OCI-LY3 (cell line): Measurements from ENCODE around the gene PKD1L1.

Experiments
- H2AFZ ChIP-seq: fragments of 200-600, 300-600 bp; shearing (Covaris generic); 2 replicates; pipeline ENCODE4 v1.6.0; 2014; ENCODE audit warnings: antibody characterized with exemption, low read depth, low read length
- H3K27ac ChIP-seq: fragments of 200-600, 300-600 bp; sonication (generic); 2 replicates; pipeline ENCODE4 v1.5.1; 2014; ENCODE audit warnings: mild to moderate bottlenecking, low read length, moderate library complexity, mixed read lengths
- H3K27me3 ChIP-seq: fragments of 200-600, 300-600 bp; sonication (generic); 2 replicates; pipeline ENCODE4 v1.6.1; 2014; ENCODE audit warnings: low read depth, low read length, mixed read lengths
- H3K36me3 ChIP-seq: fragments of 200-600, 300-600 bp; sonication (generic); replicated peaks from 2 replicates; pipeline ENCODE3; 2014; ENCODE audit warnings: low read depth, low read length, mixed read lengths
- H3K4me1 ChIP-seq: fragments of 300-600, 200-600 bp; sonication (generic); 2 replicates; pipeline ENCODE4 v1.6.1; 2014; ENCODE audit warnings: low read length, mixed read lengths
- H3K4me2 ChIP-seq: fragments of 200-600, 300-600 bp; sonication (generic); 2 replicates; pipeline ENCODE4 v1.6.1; 2014; ENCODE audit warnings: low read length, mixed read lengths
- H3K4me3 ChIP-seq: fragments of 300-600, 200-600 bp; sonication (generic); 2 replicates; pipeline ENCODE4 v1.5.1; 2014; ENCODE audit warnings: antibody characterized with exemption, mild to moderate bottlenecking, low read length, moderate library complexity
- H3K79me2 ChIP-seq: fragments of 300-600, 200-600 bp; shearing (Covaris generic); 2 replicates; pipeline ENCODE4 v1.6.1; 2014; ENCODE audit warnings: mild to moderate bottlenecking, low read length, mixed read lengths
- H3K9ac ChIP-seq: fragments of 300-600, 200-600 bp; shearing (Covaris generic); 2 replicates; pipeline ENCODE4 v1.6.0; 2014; ENCODE audit warnings: mild to moderate bottlenecking, low read length, moderate library complexity
- H3K9me3 ChIP-seq: fragments of 200-600, 300-600 bp; shearing (Covaris generic); 2 replicates; pipeline ENCODE4 v1.6.1; 2014; ENCODE audit warnings: low read length, mixed read lengths; ENCODE audit not compliant: insufficient read depth
- H4K20me1 ChIP-seq: fragments of 200-600, 300-600 bp; sonication (generic); 2 replicates; pipeline ENCODE4 v1.6.1; 2016; ENCODE audit warnings: low read length, mixed read lengths; ENCODE audit not compliant: insufficient read depth
- CTCF ChIP-seq: fragments of 200-600, 300-600 bp; sonication (generic); IDR thresholded peaks from 2 replicates; pipeline ENCODE4 v1.5.1; 2014; ENCODE audit warnings: antibody characterized with exemption, low read length, low read depth
- EZH2phosphoT487 ChIP-seq: fragments of 200-600 bp; shearing (Covaris generic); IDR thresholded peaks from 2 replicates; pipeline ENCODE4 v1.6.1; 2018; ENCODE audit warnings: antibody characterized with exemption, mixed run types, low read depth

Gene PKD1L1

GRCh38 chr7:47782022-47782421 is 166.2 kb downstream of the PKD1L1 start:
- Histone ChIP-seq H3K27ac (no peak overlapping the region), H3K9ac (no peak overlapping the region), H3K4me2 (no peak overlapping the region), H2AFZ (no peak overlapping the region), H3K4me1 (no peaks in the 10 kb centered on the region), H3K79me2 (no peaks in the 10 kb centered on the region), H3K36me3 (no peaks in the 10 kb centered on the region), H3K9me3 (no peaks in the 10 kb centered on the region), H3K4me3 (no peak overlapping the region), H3K27me3 (peaks cover 11% of the 10 kb centered on the region; the same call in 1 of the 2 replicates), H4K20me1 (no peaks in the 10 kb centered on the region)
- TF ChIP-seq EZH2phosphoT487 = no peak
- TF ChIP-seq CTCF = no peak

GRCh38 chr7:47780555-47780954 is 167.7 kb downstream of the PKD1L1 start:
- TF ChIP-seq EZH2phosphoT487 (no peak), CTCF (no peak)
- no peak overlapping the region for H3K4me3 ChIP-seq
- no peaks in the 10 kb centered on the region for H3K79me2 ChIP-seq
- H3K9ac ChIP-seq = no peak overlapping the region
- no peaks in the 10 kb centered on the region for H4K20me1 ChIP-seq
- no peak overlapping the region for H3K4me2 ChIP-seq
- no peaks in the 10 kb centered on the region for H3K9me3 ChIP-seq
- H3K36me3 ChIP-seq = no peaks in the 10 kb centered on the region
- H2AFZ ChIP-seq = no peak overlapping the region
- H3K27ac ChIP-seq = no peak overlapping the region
- H3K27me3 ChIP-seq = peaks cover 11% of the 10 kb centered on the region; the same call in 1 of the 2 replicates
- H3K4me1 ChIP-seq = no peaks in the 10 kb centered on the region

DNA sequence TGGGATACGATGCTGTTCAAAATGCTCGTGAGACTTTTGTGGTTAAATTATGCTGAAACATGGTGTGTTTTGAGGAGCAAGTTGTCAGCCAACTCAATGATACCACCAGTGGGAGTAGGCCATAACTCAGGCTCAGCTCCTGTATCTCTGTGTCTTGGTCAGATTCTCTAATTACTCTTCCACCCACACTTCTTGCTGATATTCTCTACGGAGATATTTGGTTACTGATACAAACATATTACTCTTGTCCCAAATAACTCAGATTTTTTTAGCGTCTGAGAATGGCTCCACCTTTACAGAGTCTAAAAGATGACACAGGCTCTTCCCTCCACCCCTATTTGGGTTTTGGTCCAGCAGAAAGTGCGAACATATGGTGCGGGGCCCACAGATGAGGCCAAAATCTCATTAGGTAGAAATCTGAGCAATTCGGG is 168.9 kb downstream of the PKD1L1 start:
- Histone ChIP-seq H3K4me1 (no peaks in the 10 kb centered on the region), H3K4me3 (no peak overlapping the region), H2AFZ (no peak overlapping the region), H3K27ac (no peak overlapping the region), H3K9me3 (no peaks in the 10 kb centered on the region), H3K36me3 (no peaks in the 10 kb centered on the region), H3K27me3 (peaks cover 12% of the 10 kb centered on the region), H3K4me2 (no peak overlapping the region), H4K20me1 (no peaks in the 10 kb centered on the region), H3K79me2 (no peaks in the 10 kb centered on the region), H3K9ac (no peak overlapping the region)
- no peak for TF ChIP-seq CTCF
- TF ChIP-seq EZH2phosphoT487 = no peak

DNA sequence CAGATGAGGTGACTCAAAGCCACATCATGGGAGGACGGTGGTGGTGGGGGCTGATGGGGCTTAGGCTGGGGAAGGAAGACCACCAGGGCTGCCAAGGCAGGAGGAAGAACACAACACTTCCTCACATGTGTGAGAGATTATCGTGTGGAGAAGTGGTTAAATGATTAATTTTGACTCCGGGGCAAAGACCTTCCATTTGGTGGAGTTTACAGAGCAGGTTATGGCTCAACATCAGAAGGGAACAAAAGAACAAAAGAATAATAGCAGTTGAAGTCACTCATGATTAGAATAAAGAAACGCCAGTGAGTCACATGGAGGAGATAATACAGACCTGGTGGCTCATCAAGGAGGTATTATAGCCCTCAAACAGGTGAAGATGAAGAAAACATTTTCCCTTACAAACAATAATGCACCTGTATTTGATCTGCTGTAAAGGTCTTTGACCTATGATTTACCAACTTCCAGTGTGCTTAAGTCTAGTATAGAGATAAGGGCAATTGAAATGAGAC is 170.1 kb downstream of the PKD1L1 start:
- Histone ChIP-seq H3K79me2 (no peaks in the 10 kb centered on the region), H3K4me2 (no peak overlapping the region), H3K9ac (no peak overlapping the region), H3K4me3 (no peak overlapping the region), H3K27ac (no peak overlapping the region), H3K36me3 (no peaks in the 10 kb centered on the region), H3K4me1 (no peaks in the 10 kb centered on the region), H3K27me3 (peaks cover 12% of the 10 kb centered on the region), H3K9me3 (no peaks in the 10 kb centered on the region), H2AFZ (no peak overlapping the region), H4K20me1 (no peaks in the 10 kb centered on the region)
- no peak for TF ChIP-seq EZH2phosphoT487
- TF ChIP-seq CTCF = no peak
